Bone marrow (tissue), 2 donors: ENCODE data around the gene ZNF575.

Experiments
- DNase-seq, 2 donors: peaks; one replicate each; lab custom pipeline; 2025; lab: John Stamatoyannopoulos, UW

The ZNF575 gene

DNA sequence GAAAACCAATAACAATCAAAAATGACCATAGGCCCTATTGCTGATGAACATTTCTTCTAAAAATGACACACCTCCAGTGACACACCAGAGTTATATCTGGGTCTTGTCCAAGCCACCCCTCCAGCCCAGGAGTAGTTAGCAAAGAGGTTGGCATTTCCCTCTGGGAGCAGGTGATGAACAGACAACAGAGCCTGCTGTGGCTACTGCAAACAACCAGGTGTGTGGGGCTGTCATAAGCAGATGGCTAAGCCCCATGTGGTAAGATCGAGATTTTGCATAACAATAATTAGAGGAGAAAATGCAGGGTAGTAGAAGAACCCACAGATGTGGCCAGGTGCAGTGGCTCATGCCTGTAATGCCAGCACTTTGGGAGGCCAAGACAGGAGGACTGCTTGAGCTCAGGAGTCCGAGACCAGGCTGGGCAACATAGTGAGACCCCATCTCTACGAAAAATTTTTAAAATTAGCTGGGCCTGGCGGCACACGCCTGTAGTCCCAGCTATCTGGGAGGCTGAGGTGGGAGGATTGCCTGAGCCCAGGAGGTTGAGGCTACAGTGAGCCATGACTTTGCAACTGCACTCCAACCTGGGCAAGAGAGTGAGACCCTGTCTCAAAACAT, 37.3 kb downstream of the ZNF575 start:
- no peak for DNase-seq

- DNase-seq = no peak
These were observed 39.2 kb downstream of the ZNF575 start for GRCh38 chr19:43572171-43572588.

GRCh38 chr19:43574424-43575155, 41.6 kb downstream of the ZNF575 start:
- no peak for DNase-seq

GRCh38 chr19:43575156-43575950, 42.4 kb downstream of the ZNF575 start, which contains the start of the genes PINLYP and XRCC1:
Gene PINLYP, plus strand, starts transcription at chr19:43575801. Its CDS starts 1,391 bp downstream, at chr19:43577192.
Gene XRCC1, minus strand, starts transcription at chr19:43575527. Its CDS starts 69 bp downstream, at chr19:43575458.
- DNase-seq = peak; percentile 80 to 99

- no peak for DNase-seq
These were observed 43.2 kb downstream of the ZNF575 start for GRCh38 chr19:43575955-43576878.

GRCh38 chr19:43578787-43579186, 45.8 kb downstream of the ZNF575 start:
- no peak for DNase-seq

DNA sequence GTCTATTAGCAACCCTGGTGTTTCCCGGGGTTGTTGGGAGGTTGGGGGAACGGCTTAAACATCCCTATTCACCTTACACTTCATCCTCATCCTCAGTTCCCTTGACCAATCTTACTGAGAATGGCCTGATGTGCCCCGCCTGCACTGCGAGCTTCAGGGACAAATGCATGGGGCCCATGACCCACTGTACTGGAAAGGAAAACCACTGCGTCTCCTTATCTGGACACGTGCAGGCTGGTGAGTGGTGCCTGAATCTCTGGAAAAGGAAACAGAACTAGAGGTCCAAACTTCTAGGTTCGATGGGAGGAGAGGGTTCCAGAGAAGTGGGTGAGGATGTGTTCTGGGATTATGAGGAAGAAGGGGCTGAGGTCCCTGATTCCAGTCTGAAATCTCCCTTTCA, 48.5 kb downstream of the ZNF575 start:
- no peak for DNase-seq

GRCh38 chr19:43582495-43582894, 49.5 kb downstream of the ZNF575 start:
- DNase-seq = no peak

- DNase-seq = no peak
These were observed 51.5 kb downstream of the ZNF575 start for GRCh38 chr19:43584484-43584883.
